NB4 (cell line): Measurements from ENCODE around the gene MRPS26.

ENCODE experiments used
- MYC ChIP-seq: IDR thresholded peaks from 2 replicates; pipeline ENCODE4 v1.6.1; 2011; ENCODE audit warnings: low read depth, low read length
- POLR2A ChIP-seq: IDR thresholded peaks from 2 replicates; pipeline ENCODE4 v1.6.1; 2011; ENCODE audit warnings: mild to moderate bottlenecking; ENCODE audit not compliant: insufficient read length; ENCODE audit errors: extremely low read depth
- TF ChIP-seq, protein P1 (sequence below): IDR thresholded peaks from one replicate; pipeline ENCODE4 v1.5.1; 2012; ENCODE audit warnings: low read depth, low read length
- TF ChIP-seq, protein P2 (sequence below): IDR thresholded peaks from 2 replicates; pipeline ENCODE4 v1.6.1; 2011; ENCODE audit warnings: low read depth, low read length

DNA sequence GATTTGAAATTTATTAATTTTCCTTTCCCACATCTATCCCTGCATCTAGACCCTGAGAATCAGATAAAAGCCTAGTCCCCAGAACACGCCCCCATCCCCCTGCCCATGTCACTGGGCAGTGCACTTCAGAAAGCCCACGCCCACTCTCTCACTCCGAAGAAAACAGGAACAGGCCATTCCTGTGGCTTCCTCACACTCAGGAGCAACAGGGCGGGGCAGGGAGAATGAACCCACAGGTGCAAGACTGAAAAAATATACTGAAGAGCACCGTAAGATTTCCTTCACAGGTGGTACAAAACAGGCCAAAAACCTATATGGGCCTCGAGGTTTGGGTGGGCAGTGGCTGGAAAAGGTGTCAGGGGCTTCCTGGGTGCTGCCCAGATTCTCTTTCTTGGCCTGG is 29.0 kb downstream of the MRPS26 start:
- TF ChIP-seq, protein P1, sequence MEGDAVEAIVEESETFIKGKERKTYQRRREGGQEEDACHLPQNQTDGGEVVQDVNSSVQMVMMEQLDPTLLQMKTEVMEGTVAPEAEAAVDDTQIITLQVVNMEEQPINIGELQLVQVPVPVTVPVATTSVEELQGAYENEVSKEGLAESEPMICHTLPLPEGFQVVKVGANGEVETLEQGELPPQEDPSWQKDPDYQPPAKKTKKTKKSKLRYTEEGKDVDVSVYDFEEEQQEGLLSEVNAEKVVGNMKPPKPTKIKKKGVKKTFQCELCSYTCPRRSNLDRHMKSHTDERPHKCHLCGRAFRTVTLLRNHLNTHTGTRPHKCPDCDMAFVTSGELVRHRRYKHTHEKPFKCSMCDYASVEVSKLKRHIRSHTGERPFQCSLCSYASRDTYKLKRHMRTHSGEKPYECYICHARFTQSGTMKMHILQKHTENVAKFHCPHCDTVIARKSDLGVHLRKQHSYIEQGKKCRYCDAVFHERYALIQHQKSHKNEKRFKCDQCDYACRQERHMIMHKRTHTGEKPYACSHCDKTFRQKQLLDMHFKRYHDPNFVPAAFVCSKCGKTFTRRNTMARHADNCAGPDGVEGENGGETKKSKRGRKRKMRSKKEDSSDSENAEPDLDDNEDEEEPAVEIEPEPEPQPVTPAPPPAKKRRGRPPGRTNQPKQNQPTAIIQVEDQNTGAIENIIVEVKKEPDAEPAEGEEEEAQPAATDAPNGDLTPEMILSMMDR: no peak
- TF ChIP-seq, protein P2, sequence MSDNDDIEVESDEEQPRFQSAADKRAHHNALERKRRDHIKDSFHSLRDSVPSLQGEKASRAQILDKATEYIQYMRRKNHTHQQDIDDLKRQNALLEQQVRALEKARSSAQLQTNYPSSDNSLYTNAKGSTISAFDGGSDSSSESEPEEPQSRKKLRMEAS: no peak
- TF ChIP-seq POLR2A (no peak), MYC (no peak)
